Kidney epithelial cell (primary cell): ENCODE data around the gene ITGB6. TPM values are rescaled to one million over a fixed set of nuclear protein-coding genes. Genes with fewer than 3 reads are reported as not detected.
A peak's percentile ranks its signal among the peaks of the same experiment; 100 is the strongest.

ENCODE experiments used
- DNase-seq: peaks from one replicate; pipeline ENCODE4 v3.0.0-alpha.2; 2010; ENCODE audit warnings: low read depth
- H3K27me3 ChIP-seq: 2 replicates; pipeline ENCODE4 v1.6.0; 2011; ENCODE audit warnings: low read length; ENCODE audit not compliant: control insufficient read depth, insufficient read depth
- H3K36me3 ChIP-seq: 2 replicates; pipeline ENCODE4 v1.5.1; 2011; ENCODE audit warnings: low read length; ENCODE audit not compliant: control insufficient read depth, insufficient read depth
- H3K4me3 ChIP-seq: 2 replicates; pipeline ENCODE4 v1.5.1; 2011; ENCODE audit warnings: low read depth, mild to moderate bottlenecking, control low read depth, low read length
- CTCF ChIP-seq: IDR thresholded peaks from 2 replicates; pipeline ENCODE4 v1.5.1; 2011; ENCODE audit warnings: mild to moderate bottlenecking, moderate library complexity, low read length, control low read depth, inconsistent platforms; ENCODE audit not compliant: insufficient read depth, poor library complexity, severe bottlenecking
- total RNA-seq: library from RNA; depleted of rRNA; stranded (reverse); fragments of >200 nt; gene quantifications from 2 replicates; pipeline ENCODE4 v1.2.3, GENCODE V29; 2015

Gene ITGB6
- total RNA-seq, 1 donor from 2014 or later, result 68.5 TPM

- TF ChIP-seq CTCF, result no peak
- no peak overlapping the region for H3K4me3 ChIP-seq
- H3K36me3 ChIP-seq, result no peaks in the 10 kb centered on the region
- no peaks in the 10 kb centered on the region for H3K27me3 ChIP-seq
- no peak for DNase-seq
Observed at GRCh38 chr2:160068906-160069305, 131.2 kb downstream of the ITGB6 start.

- Histone ChIP-seq H3K4me3 (no peak overlapping the region), H3K27me3 (no peaks in the 10 kb centered on the region), H3K36me3 (no peaks in the 10 kb centered on the region)
- DNase-seq, result no peak
- TF ChIP-seq CTCF, result no peak
Observed at GRCh38 chr2:160064916-160065315, 135.2 kb downstream of the ITGB6 start.

GRCh38 chr2:160063879-160064612, 136.0 kb downstream of the ITGB6 start:
- H3K4me3 ChIP-seq, result no peak overlapping the region
- no peak for TF ChIP-seq CTCF
- no peaks in the 10 kb centered on the region for H3K36me3 ChIP-seq
- H3K27me3 ChIP-seq, result no peaks in the 10 kb centered on the region
- DNase-seq, result no peak

- H3K4me3 ChIP-seq, result no peak overlapping the region
- no peaks in the 10 kb centered on the region for H3K36me3 ChIP-seq
- no peaks in the 10 kb centered on the region for H3K27me3 ChIP-seq
- no peak for DNase-seq
- no peak for TF ChIP-seq CTCF
Observed at GRCh38 chr2:160063271-160063670, 136.8 kb downstream of the ITGB6 start.

GRCh38 chr2:160062292-160063005, 137.6 kb downstream of the ITGB6 start, which contains the start of gene PLA2R1:
Gene PLA2R1 (minus strand): TSS chr2:160062615. CDS start chr2:160062403, 212 bp downstream.
- no peak for DNase-seq
- H3K27me3 ChIP-seq, result no peaks in the 10 kb centered on the region
- TF ChIP-seq CTCF, result no peak

More at GRCh38 chr2:160062292-160063005, 137.6 kb downstream of the ITGB6 start, which contains the start of gene PLA2R1:
- Histone ChIP-seq H3K36me3 (no peaks in the 10 kb centered on the region), H3K4me3 (peak within 1 kb of the TSS; percentile 46)
